HG02870 (cell line): ENCODE measurements around the gene KANSL1L.
"Not testable (repeated sequence)": the region's sequence is repeated elsewhere in the genome, so short reads cannot be mapped to it uniquely, and the experiment has no call there.

Experiments
- ATAC-seq: cut with Tn5 transposase; IDR thresholded peaks from one replicate; pipeline ENCODE4 v1.9.1; 2021; ENCODE audit warnings: mild to moderate bottlenecking, moderate library complexity; ENCODE audit not compliant: unreplicated experiment

Gene KANSL1L

GRCh38 chr2:210171309-210172218, at the start of gene KANSL1L:
KANSL1L (minus strand) TSS chr2:210171409; CDS start chr2:210154582, 16,827 bp downstream.
- peak; percentile 68 for ATAC-seq

GRCh38 chr2:210215120-210215519, 43.9 kb upstream of the KANSL1L start:
- ATAC-seq = no peak

- ATAC-seq = no peak
Measured at GRCh38 chr2:210210185-210210584, 39.0 kb upstream of the KANSL1L start.

- ATAC-seq = no peak
Measured at GRCh38 chr2:210207929-210208328, 36.7 kb upstream of the KANSL1L start.

- no peak for ATAC-seq
Measured at GRCh38 chr2:210203558-210203957, 32.3 kb upstream of the KANSL1L start.

- ATAC-seq = no peak
Measured at GRCh38 chr2:210203147-210203546, 31.9 kb upstream of the KANSL1L start.

- no peak for ATAC-seq
Measured at GRCh38 chr2:210199854-210200253, 28.6 kb upstream of the KANSL1L start.

- ATAC-seq = peak; percentile 49
Measured at GRCh38 chr2:210199186-210199765, 28.1 kb upstream of the KANSL1L start.

GRCh38 chr2:210198326-210198725, 27.1 kb upstream of the KANSL1L start:
- ATAC-seq = no peak

GRCh38 chr2:210197720-210198119, 26.5 kb upstream of the KANSL1L start:
- ATAC-seq = no peak

- ATAC-seq = no peak
Measured at GRCh38 chr2:210195101-210195852, 24.1 kb upstream of the KANSL1L start.

- ATAC-seq = no peak
Measured at GRCh38 chr2:210190345-210190744, 19.1 kb upstream of the KANSL1L start.

- no peak for ATAC-seq
Measured at GRCh38 chr2:210189452-210190138, 18.4 kb upstream of the KANSL1L start.

- ATAC-seq = no peak
Measured at GRCh38 chr2:210188755-210189154, 17.5 kb upstream of the KANSL1L start.

GRCh38 chr2:210188190-210188589, 17.0 kb upstream of the KANSL1L start:
- no peak for ATAC-seq

GRCh38 chr2:210183936-210184335, 12.7 kb upstream of the KANSL1L start:
- not testable (repeated sequence) for ATAC-seq

GRCh38 chr2:210181606-210182088, 10.4 kb upstream of the KANSL1L start:
- ATAC-seq = not testable (repeated sequence)

- not testable (repeated sequence) for ATAC-seq
Measured at GRCh38 chr2:210181033-210181605, 9.9 kb upstream of the KANSL1L start.

- ATAC-seq = no peak
Measured at GRCh38 chr2:210180477-210180876, 9.3 kb upstream of the KANSL1L start.

- no peak for ATAC-seq
Measured at GRCh38 chr2:210179351-210179990, 8.3 kb upstream of the KANSL1L start.
